Right renal cortex interstitium (tissue), 3 donors: ENCODE data around the gene CPA2. TPM values are rescaled to one million over a fixed set of nuclear protein-coding genes. Genes with fewer than 3 reads are reported as not detected.
"Not testable (repeated sequence)": the region's sequence is repeated elsewhere in the genome, so short reads cannot be mapped to it uniquely, and the experiment has no call there.

Experiments used
- DNase-seq, 3 donors: peaks; one replicate each; pipeline ENCODE4 v3.0.0-alpha.2; 2013; ENCODE audit warnings: low read depth in 3 of 3, low spot score in 2 of 3
- polyA plus RNA-seq, 3 donors: library from polyadenylated mRNA; unstranded; fragments of 120-200 nt; gene quantifications; one replicate each; pipeline ENCODE4 v1.2.1, GENCODE V29; 2013; ENCODE audit not compliant: insufficient read length in 3 of 3

CPA2 gene
- under 1 TPM; 0.34 to 0.46 (median 0.39) TPM for polyA plus RNA-seq

DNA sequence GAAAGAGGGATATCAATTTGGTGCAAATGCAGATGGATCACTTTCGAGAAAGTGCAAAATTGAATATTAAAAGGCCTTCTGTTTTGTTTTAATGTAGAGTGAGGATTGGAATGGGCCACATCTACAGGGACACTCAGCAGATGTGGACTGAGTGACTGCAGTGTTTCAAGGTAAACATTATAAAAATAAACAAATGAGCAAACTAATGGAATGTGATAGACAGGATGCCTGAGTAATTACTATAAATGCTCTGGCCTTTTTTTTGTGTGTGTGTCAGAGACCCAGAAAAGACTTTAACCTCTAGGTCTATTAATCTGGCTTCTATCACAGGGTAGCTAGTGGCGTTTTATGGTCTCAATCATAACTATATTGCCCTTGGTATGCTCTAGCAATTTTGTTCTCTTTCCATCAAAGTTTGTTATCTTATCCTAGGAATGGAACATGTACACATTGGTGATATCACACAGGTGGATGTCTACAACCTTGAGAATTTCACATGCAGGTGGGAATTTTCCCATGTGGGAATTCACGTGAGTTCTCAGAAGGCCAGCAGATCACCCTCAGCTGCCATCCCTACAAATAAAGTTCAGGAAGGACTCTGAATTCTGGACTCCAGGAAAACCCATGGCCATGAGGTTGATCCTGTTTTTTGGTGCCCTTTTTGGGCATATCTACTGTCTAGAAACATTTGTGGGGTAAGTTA, at the start of gene CPA2:
Gene CPA2, plus strand, starts transcription at position 606 of the 703 bp plus-strand sequence. Its CDS starts 19 bp downstream, at position 625.
- no peak for DNase-seq

DNA sequence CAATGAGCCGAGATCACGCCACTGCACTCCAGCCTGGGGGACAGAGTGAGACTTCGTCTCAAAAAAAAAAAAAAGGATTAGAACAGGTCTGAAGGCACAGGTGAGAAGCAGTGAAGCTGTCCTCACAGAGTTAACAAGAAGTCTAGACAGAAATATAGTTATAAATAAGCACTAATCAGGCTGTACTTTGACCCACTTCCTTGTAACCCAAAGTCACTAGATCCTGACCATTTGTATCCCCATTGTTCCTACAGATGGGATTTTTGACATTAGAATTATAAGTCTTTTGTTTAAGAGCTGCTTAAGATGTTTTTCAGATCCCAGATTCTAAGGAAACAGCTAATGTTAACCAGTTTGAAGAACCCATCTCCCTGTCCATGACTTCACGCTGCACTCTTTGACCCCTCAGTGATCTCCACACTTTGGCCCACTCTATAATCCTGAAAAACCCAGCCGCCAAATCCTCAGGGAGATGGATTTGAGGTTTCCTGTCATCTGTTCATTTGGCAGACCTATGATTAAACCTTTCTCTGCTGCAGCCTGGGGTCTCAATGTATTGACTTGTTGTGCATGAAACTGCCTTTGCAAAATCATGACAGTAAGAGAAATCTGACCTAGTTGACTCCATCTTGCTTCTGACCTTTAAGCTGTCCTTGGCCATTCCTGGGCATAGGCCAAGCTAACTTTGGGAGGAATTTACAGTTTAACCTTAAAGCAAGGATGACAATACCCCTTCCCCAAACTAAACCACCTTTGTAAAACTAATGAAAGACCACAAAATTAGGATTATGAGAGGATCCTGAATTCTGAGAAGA, 47.6 kb upstream of the CPA2 start:
- DNase-seq: no peak

- DNase-seq: no peak
Observed at GRCh38 chr7:130219871-130220270, 46.8 kb upstream of the CPA2 start.

GRCh38 chr7:130221746-130222145, 44.9 kb upstream of the CPA2 start:
- DNase-seq: no peak

DNA sequence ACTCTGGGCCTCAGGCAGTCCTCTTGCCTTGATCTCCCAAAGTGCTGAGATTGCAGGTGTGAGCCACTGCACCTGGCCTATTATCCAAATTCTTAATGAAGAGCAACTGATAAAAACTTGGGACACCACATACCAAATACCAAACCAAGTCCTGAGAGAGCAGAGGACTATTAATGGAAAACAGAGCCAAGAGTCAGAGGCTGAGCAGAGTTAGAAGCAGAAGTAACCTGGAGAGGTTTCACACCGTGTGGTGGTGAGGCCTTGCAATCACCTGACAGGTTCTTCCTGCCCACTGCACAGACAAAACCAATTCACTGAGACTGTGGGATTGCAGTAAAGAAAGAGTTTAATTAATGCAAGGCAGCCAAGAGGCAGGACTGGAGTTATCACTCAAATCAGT, 43.0 kb upstream of the CPA2 start:
- no peak for DNase-seq

- no peak for DNase-seq
Observed at GRCh38 chr7:130224210-130224609, 42.5 kb upstream of the CPA2 start.

- not testable (repeated sequence) for DNase-seq
Observed at GRCh38 chr7:130224923-130225322, 41.7 kb upstream of the CPA2 start.

DNA sequence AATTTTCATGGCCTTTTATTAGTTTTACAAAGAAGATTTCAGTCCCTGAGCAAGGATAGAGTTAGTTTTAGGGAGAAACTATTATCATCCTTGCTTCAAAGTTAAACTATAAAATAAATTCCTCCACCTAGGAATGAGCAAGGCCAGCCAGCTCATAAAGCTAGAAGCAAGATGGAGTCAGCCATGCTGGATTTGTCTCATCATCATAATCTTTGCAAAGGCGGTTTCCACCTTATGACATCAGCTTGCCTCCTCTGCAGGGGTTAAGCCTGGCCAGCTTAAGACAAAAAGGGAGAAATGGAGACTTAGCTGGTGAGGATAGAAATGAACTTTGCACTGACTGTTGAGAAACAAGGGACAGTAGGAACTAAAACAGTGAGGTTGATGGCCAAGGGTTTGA, 40.3 kb upstream of the CPA2 start:
- DNase-seq: no peak

- no peak for DNase-seq
Observed at GRCh38 chr7:130227883-130228575, 38.6 kb upstream of the CPA2 start.

DNA sequence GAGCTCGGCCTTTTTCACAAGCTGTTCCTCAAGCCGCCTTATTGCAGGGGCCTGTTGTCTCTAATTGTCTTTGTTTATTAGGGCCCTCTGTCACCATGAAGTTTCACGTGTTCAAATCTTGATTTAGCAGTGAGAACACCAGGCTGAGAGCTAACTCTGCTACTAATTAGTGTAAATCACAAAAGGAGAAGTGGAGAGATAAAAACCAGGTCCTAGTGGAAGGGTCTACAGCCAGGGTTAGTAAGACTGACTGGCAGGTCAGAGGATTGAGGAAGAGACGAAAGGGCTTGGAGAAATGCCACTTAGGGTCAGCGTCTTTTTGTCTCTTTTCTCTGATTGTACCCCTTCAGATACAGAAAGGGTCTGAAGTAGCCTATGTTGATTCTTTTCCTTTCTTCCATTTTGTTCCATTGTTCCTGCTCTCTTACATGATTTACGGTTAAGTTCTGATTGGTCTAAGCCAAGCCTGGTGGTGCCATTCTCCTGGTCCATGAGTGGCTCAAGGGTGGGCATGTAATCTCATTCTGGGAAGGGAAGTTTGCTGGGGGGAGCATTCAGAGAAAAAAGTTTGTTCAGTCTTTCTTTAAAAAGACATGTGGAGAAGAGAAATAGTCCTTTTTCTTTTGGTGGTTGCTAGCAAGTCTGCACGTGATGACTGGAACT, 37.7 kb upstream of the CPA2 start:
- no peak for DNase-seq

DNA sequence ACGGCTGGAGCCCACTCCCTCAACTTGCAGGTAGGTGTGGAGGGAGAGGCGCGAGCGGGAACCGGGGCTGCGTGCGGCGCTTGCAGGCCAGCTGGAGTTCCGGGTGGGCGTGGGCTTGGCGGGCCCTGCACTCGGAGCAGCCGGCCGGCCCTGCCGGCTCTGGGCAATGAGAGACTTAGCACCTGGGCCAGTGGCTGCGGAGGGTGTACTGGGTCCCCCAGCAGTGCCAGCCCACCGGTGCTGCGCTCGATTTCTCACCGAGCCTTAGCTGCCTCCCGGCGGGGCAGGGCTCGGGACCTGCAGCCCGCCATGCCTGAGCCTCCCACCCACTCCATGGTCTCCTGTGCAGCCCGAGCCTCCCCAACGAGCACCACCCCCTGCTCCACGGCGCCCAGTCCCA, 36.7 kb upstream of the CPA2 start:
- DNase-seq: not testable (repeated sequence)

- no peak for DNase-seq
Observed at GRCh38 chr7:130231792-130232191, 34.9 kb upstream of the CPA2 start.

GRCh38 chr7:130232209-130232608, 34.5 kb upstream of the CPA2 start:
- no peak for DNase-seq

DNA sequence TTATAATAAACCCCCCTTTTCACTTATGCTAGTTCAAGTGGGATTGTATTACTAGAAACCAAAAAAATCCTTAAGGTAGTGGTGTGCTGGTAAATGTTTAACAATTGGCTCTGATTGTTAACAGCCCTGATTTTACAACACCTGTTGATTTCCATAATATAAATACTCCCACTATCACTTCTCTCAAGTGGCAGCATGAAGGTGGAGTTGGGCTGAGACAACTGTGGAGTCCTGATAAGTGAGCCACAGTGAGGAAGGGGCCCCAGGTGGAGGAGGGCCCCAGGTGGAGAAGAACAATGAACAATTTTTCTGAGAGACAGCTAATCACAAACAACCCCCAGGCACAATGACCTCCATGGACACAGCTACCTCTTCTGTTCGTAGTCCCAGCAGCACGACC, 32.6 kb upstream of the CPA2 start:
- DNase-seq: no peak

GRCh38 chr7:130236361-130236760, 30.3 kb upstream of the CPA2 start:
- not testable (repeated sequence) for DNase-seq

DNA sequence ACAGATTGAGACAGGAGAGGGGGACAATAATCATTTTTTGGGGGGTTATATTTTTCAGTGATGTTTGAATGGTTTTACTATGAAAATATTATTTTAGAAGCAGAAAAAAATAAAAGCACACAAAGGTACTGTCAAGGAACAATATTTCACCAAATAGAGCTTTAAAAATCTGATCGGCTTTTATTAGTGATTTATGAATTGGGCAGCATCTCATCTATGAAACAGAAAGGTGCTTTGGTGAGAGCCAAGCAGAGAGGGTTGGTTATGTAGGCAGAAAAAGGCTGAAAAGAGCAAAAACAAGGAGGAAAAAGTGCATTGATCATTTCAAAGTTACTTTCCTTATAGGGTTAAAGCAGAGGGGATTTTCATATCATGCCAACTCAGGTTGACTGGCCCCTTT, 26.4 kb upstream of the CPA2 start:
- DNase-seq: no peak

GRCh38 chr7:130242198-130243014, 24.3 kb upstream of the CPA2 start:
- no peak for DNase-seq

- not testable (repeated sequence) for DNase-seq
Observed at GRCh38 chr7:130243486-130243885, 23.2 kb upstream of the CPA2 start.

DNA sequence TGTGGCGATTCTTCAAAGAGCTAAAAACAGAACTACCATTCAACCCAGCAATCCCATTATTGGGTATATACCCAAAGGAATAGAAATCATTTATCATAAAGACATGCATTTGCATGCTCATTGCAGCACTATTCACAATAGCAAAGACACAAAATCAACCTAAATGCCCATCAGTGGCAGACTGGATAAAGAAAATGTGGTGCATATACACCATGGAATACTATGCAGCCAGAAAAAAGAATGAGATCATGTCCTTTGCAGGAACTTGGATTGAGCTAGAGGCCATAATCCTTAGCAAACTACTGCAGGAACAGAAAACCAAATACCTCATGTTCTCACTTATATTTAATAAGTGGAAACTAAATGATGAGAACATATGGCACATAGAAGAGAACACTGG, 20.2 kb upstream of the CPA2 start:
- DNase-seq: not testable (repeated sequence)

GRCh38 chr7:130248842-130249241, 17.8 kb upstream of the CPA2 start:
- not testable (repeated sequence) for DNase-seq
